PFSK-1 (cell line): Measurements from ENCODE around the gene TRAPPC3L.

Experiments
- FOXP2 ChIP-seq: optimal IDR thresholded peaks from 2 replicates; pipeline ENCODE3; 2011; ENCODE audit warnings: borderline replicate concordance, control low read depth, inconsistent platforms; ENCODE audit not compliant: insufficient read depth; ENCODE audit errors: extremely low read length, extremely low read depth
- POLR2AphosphoS5 ChIP-seq: IDR thresholded peaks from 2 replicates; pipeline ENCODE4 v1.6.1; 2012; ENCODE audit warnings: low read depth, mild to moderate bottlenecking, control low read depth, low read length, moderate library complexity
- REST ChIP-seq, 2 experiments: IDR thresholded peaks; 2 replicates each; pipeline versions ENCODE4 v1.6.1 to v1.8.0; 2011 to 2012; ENCODE audit warnings: low read depth in 2 of 2, low read length in 2 of 2, control low read depth in 1 of 2, inconsistent platforms in 1 of 2, mild to moderate bottlenecking in 1 of 2, moderate library complexity in 1 of 2; ENCODE audit not compliant: insufficient read depth in 1 of 2
- SIN3A ChIP-seq: IDR thresholded peaks from 2 replicates; pipeline ENCODE4 v1.6.1; 2012; ENCODE audit warnings: mild to moderate bottlenecking, low read length, moderate library complexity, borderline replicate concordance; ENCODE audit not compliant: insufficient read depth
- TAF1 ChIP-seq: IDR thresholded peaks from 2 replicates; pipeline ENCODE4 v1.6.1; 2012; ENCODE audit warnings: low read length, control low read depth, borderline replicate concordance; ENCODE audit not compliant: insufficient read depth

The TRAPPC3L gene

GRCh38 chr6:116467514-116467913, 78.0 kb downstream of the TRAPPC3L start:
- TF ChIP-seq TAF1 = no peak
- no peak for TF ChIP-seq FOXP2
- TF ChIP-seq REST (IDR thresholded peaks at IDR 0.05; ENCODE audit: insufficient read depth in 1 of 2, low read depth in 2 of 2, low read length in 2 of 2) = no peak
- TF ChIP-seq SIN3A = no peak

GRCh38 chr6:116467096-116467495, 78.4 kb downstream of the TRAPPC3L start:
- TF ChIP-seq POLR2AphosphoS5 (no peak), FOXP2 (no peak)

GRCh38 chr6:116465246-116465645, 80.2 kb downstream of the TRAPPC3L start:
- TF ChIP-seq REST (IDR thresholded peaks at IDR 0.05; ENCODE audit: insufficient read depth in 1 of 2, low read depth in 2 of 2, low read length in 2 of 2) = no peak
- TF ChIP-seq POLR2AphosphoS5 = no peak
- TF ChIP-seq TAF1 = no peak
- TF ChIP-seq SIN3A = no peak
- no peak for TF ChIP-seq FOXP2

- TF ChIP-seq TAF1 = no peak
- no peak for TF ChIP-seq SIN3A
- no peak for TF ChIP-seq REST (IDR thresholded peaks at IDR 0.05; ENCODE audit: insufficient read depth in 1 of 2, low read depth in 2 of 2, low read length in 2 of 2)
- TF ChIP-seq FOXP2 = no peak
- no peak for TF ChIP-seq POLR2AphosphoS5
Measured at GRCh38 chr6:116463301-116463700, 82.2 kb downstream of the TRAPPC3L start.

- no peak for TF ChIP-seq POLR2AphosphoS5
- TF ChIP-seq FOXP2 = no peak
- no peak for TF ChIP-seq TAF1
- TF ChIP-seq REST (IDR thresholded peaks at IDR 0.05; ENCODE audit: insufficient read depth in 1 of 2, low read depth in 2 of 2, low read length in 2 of 2) = no peak
- no peak for TF ChIP-seq SIN3A
Measured at GRCh38 chr6:116461932-116462885, 83.3 kb downstream of the TRAPPC3L start.
